B cell (primary cell): ENCODE data around the gene ZFC3H1.

Experiments used
- CTCF ChIP-seq: fragments of 200-600 bp; IDR thresholded peaks from one replicate; pipeline ENCODE4 v1.8.0; 2022; ENCODE audit warnings: antibody characterized with exemption, mild to moderate bottlenecking
- EZH2 ChIP-seq: IDR thresholded peaks from 2 replicates; pipeline ENCODE4 v1.6.1; 2012; ENCODE audit warnings: borderline replicate concordance, low read depth, mild to moderate bottlenecking, moderate library complexity, low read length; ENCODE audit not compliant: insufficient read depth, poor library complexity, severe bottlenecking

- TF ChIP-seq CTCF (no peak), EZH2 (no peak)
These were observed 70.8 kb downstream of the ZFC3H1 start for GRCh38 chr12:71592841-71593240.
